Measurements from ENCODE around the gene RIPPLY2.

GRCh38 chr6:83891586-83891985 lies 38.4 kb downstream of the RIPPLY2 start:
- no peak for TF ChIP-seq CTCF (conservative IDR thresholded peaks at IDR 0.05)
- TF ChIP-seq ZFX (IDR thresholded peaks at IDR 0.05): no peak

Data from C4-2B (cell line).